CD4-positive, alpha-beta T cell (primary cell): Measurements from ENCODE around the gene CLSTN1. TPM values are rescaled to one million over a fixed set of nuclear protein-coding genes. Genes with fewer than 3 reads are reported as not detected.

Experiments
- ATAC-seq: fragments of 200-7000 bp; cut with Tn5 transposase; one replicate; pipeline ENCODE4 v1.10.0; 2022; ENCODE audit warnings: mild to moderate bottlenecking; ENCODE audit not compliant: poor library complexity
- CTCF ChIA-PET: fragments of 350-600 bp; sonication (Branson Sonifier 250); formaldehyde crosslinking; loops from one replicate; lab custom pipeline; 2021; ENCODE audit warnings: antibody characterized with exemption, inconsistent platforms; lab: Charles Lee
- POLR2A ChIA-PET: fragments of 350-600 bp; sonication (Branson Sonifier 250); formaldehyde crosslinking; loops from one replicate; lab custom pipeline; 2021; ENCODE audit warnings: antibody characterized with exemption, inconsistent platforms; lab: Charles Lee
- DNase-seq, 14 experiments: peaks; one replicate each; pipeline ENCODE4 v3.0.0-alpha.2; 2013 to 2020; ENCODE audit warnings: mixed read lengths in 2 of 14
- H3K27ac ChIP-seq, 2 donors: one replicate each; pipeline versions ENCODE4 v1.5.1 to v1.7.0; 2013; ENCODE audit warnings: low read length in 2 of 2, low read depth in 1 of 2, mild to moderate bottlenecking in 1 of 2
- H3K27me3 ChIP-seq, 2 experiments: 1 replicate in 1 of 2; 2 replicates in 1 of 2; pipeline versions ENCODE4 v1.6.1 to v1.7.0; 2013; ENCODE audit warnings: low read length in 2 of 2, control low read depth in 1 of 2, mild to moderate bottlenecking in 1 of 2, moderate library complexity in 1 of 2; ENCODE audit not compliant: insufficient read depth in 2 of 2, control insufficient read depth in 1 of 2
- H3K36me3 ChIP-seq: one replicate; pipeline ENCODE4 v1.6.1; 2013; ENCODE audit warnings: low read length, control low read depth; ENCODE audit not compliant: insufficient read depth
- H3K4me1 ChIP-seq: one replicate; pipeline ENCODE4 v1.6.1; 2013; ENCODE audit warnings: low read length, control low read depth; ENCODE audit not compliant: insufficient read depth
- H3K4me3 ChIP-seq: one replicate; pipeline ENCODE4 v1.5.1; 2013; ENCODE audit warnings: mild to moderate bottlenecking, low read length, moderate library complexity
- H3K9me3 ChIP-seq, 2 experiments: 1 replicate in 1 of 2; 2 replicates in 1 of 2; pipeline versions ENCODE4 v1.6.1 to v1.7.0; 2013; ENCODE audit warnings: low read length in 2 of 2, mild to moderate bottlenecking in 2 of 2, control low read depth in 1 of 2, moderate library complexity in 1 of 2; ENCODE audit not compliant: control insufficient read depth in 1 of 2, insufficient read depth in 1 of 2
- H3K27ac Mint-ChIP-seq: one replicate; pipeline ENCODE4 v1.8.0; 2020; ENCODE audit warnings: mixed read lengths
- H3K27me3 Mint-ChIP-seq: one replicate; pipeline ENCODE4 v1.8.0; 2021; ENCODE audit warnings: mixed read lengths
- H3K36me3 Mint-ChIP-seq: one replicate; pipeline ENCODE4 v1.8.0; 2021; ENCODE audit warnings: low read depth, mixed read lengths
- H3K4me1 Mint-ChIP-seq: one replicate; pipeline ENCODE4 v1.8.0; 2021; ENCODE audit warnings: low read depth, mixed read lengths
- H3K4me3 Mint-ChIP-seq: one replicate; pipeline ENCODE4 v1.8.0; 2020; ENCODE audit warnings: mild to moderate bottlenecking, mixed read lengths
- H3K9me3 Mint-ChIP-seq: one replicate; pipeline ENCODE4 v1.8.0; 2020; ENCODE audit warnings: mixed read lengths
- intact Hi-C, 2 experiments: fragments of 100-400 bp; cut with DNase I in 1 of 2; cut with micrococcal nuclease in 1 of 2; formaldehyde crosslinking; loops; one replicate each; pipeline versions ENCODE4 v1.15.1 to v1.9.0; 2023 to 2025; cut with DNase I, micrococcal nuclease
- total RNA-seq, 174 experiments: library from RNA in 2 of 174; stranded (reverse) in 2 of 174; gene quantifications; one replicate each; pipeline ENCODE4 v1.2.3 and lab custom pipeline; 2021 to 2026
- TF ChIP-seq, protein P1 (sequence below): fragments of 200-600 bp; IDR thresholded peaks from one replicate; pipeline ENCODE4 v1.8.0; 2022; ENCODE audit warnings: antibody characterized with exemption, mild to moderate bottlenecking

The CLSTN1 gene
- total RNA-seq, 2 experiments from 2014 or later: 66.8 to 68.1 TPM

DNA sequence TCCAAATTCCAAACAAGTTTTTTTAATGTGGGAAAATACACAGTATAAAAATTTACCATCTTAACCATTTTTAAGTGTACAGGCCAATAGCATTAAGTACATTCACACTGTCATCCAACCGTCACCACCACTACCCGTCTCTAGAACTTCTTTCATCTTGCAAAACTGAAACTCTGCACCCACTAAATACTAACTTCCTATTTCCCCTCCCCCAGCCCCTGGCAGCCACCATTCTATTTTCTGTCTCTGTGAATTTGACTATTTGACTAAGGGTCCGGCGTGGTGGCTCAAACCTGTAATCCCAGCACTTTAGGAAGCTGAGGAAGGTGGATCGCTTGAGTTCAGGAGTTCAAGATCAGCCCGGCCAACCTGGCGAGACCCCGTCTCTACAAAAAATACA is 36.1 kb downstream of the CLSTN1 start:
- ChIA-PET POLR2A (interaction anchor here (0.9 to 2.5 kb wide), 4 partner anchors 13 to 80 kb away, joined by 4 to 16 read pairs (median 6); no protein-coding TSS in a partner anchor), CTCF (interaction anchor here (1.3 kb wide), 1 partner anchor 161 kb away, joined by 3 read pairs; no protein-coding TSS in a partner anchor)
- Mint-ChIP-seq H3K36me3 (peaks cover 5% of the 10 kb centered on the region), H3K9me3 (no peaks in the 10 kb centered on the region), H3K27ac (peak overlapping the region; percentile 82), H3K4me3 (peak overlapping the region; percentile 42), H3K27me3 (no peaks in the 10 kb centered on the region), H3K4me1 (peaks cover 50% of the 10 kb centered on the region)
- DNase-seq (peak; percentile 17 to 88 (median 40)), ATAC-seq (peak; percentile 96)
- TF ChIP-seq, protein P1, sequence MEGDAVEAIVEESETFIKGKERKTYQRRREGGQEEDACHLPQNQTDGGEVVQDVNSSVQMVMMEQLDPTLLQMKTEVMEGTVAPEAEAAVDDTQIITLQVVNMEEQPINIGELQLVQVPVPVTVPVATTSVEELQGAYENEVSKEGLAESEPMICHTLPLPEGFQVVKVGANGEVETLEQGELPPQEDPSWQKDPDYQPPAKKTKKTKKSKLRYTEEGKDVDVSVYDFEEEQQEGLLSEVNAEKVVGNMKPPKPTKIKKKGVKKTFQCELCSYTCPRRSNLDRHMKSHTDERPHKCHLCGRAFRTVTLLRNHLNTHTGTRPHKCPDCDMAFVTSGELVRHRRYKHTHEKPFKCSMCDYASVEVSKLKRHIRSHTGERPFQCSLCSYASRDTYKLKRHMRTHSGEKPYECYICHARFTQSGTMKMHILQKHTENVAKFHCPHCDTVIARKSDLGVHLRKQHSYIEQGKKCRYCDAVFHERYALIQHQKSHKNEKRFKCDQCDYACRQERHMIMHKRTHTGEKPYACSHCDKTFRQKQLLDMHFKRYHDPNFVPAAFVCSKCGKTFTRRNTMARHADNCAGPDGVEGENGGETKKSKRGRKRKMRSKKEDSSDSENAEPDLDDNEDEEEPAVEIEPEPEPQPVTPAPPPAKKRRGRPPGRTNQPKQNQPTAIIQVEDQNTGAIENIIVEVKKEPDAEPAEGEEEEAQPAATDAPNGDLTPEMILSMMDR: no peak
- peak overlapping the region; percentile 29 for H3K4me3 ChIP-seq
- no peaks in the 10 kb centered on the region for H3K27me3 ChIP-seq
- no peaks in the 10 kb centered on the region for H3K9me3 ChIP-seq
- intact Hi-C loops: loop anchor here in 1 of 2 experiments (10.0 kb wide), 1 partner anchor 157 kb away; the partner anchor contains the start of genes LZIC and NMNAT1
- peak overlapping the region; percentile 18 to 29 for H3K27ac ChIP-seq
- no peaks in the 10 kb centered on the region for H3K36me3 ChIP-seq
- H3K4me1 ChIP-seq: peaks cover 21% of the 10 kb centered on the region

- Mint-ChIP-seq H3K9me3 (no peaks in the 10 kb centered on the region), H3K4me1 (peaks cover 42% of the 10 kb centered on the region), H3K36me3 (peaks cover 5% of the 10 kb centered on the region), H3K4me3 (no peak overlapping the region), H3K27ac (no peak overlapping the region), H3K27me3 (no peaks in the 10 kb centered on the region)
- TF ChIP-seq, protein P1: no peak
- POLR2A ChIA-PET: interaction anchor here (0.6 to 2.5 kb wide), 2 partner anchors 15 to 44 kb away, joined by 4 to 16 read pairs; no protein-coding TSS in a partner anchor
- DNase-seq (no peak), ATAC-seq (no peak)
- Histone ChIP-seq H3K36me3 (peaks cover 2% of the 10 kb centered on the region), H3K9me3 (no peaks in the 10 kb centered on the region), H3K4me3 (no peak overlapping the region), H3K4me1 (peaks cover 21% of the 10 kb centered on the region), H3K27ac (no peak overlapping the region), H3K27me3 (no peaks in the 10 kb centered on the region)
- CTCF ChIA-PET: interaction anchor here (0.8 to 5.4 kb wide), 7 partner anchors 19 to 170 kb away, joined by 3 to 70 read pairs (median 6); no protein-coding TSS in a partner anchor
- intact Hi-C loops: loop anchor here (2.0 to 10.0 kb wide), 3 partner anchors 39 to 159 kb away; partner anchors contain the start of genes LZIC (in 1 of the 2) and NMNAT1 (in 1 of the 2)
Observed at GRCh38 chr1:9785406-9785805, 38.4 kb downstream of the CLSTN1 start.

- CTCF ChIA-PET: interaction anchor here (0.6 to 5.4 kb wide), 19 partner anchors 10 to 169 kb away, joined by 3 to 70 read pairs (median 4); no protein-coding TSS in a partner anchor
- ATAC-seq (peak; percentile 45), DNase-seq (peak; percentile 39 to 86 (median 58))
- H3K4me1 ChIP-seq: peaks cover 21% of the 10 kb centered on the region
- H3K27me3 ChIP-seq: no peaks in the 10 kb centered on the region
- POLR2A ChIA-PET: interaction anchor here (0.6 to 1.4 kb wide), 6 partner anchors 12 to 691 kb away, joined by 3 to 5 read pairs (median 4); no protein-coding TSS in a partner anchor
- Mint-ChIP-seq H3K36me3 (peaks cover 5% of the 10 kb centered on the region), H3K9me3 (no peaks in the 10 kb centered on the region), H3K4me3 (peak overlapping the region; percentile 62), H3K27ac (peak overlapping the region; percentile 79), H3K27me3 (no peaks in the 10 kb centered on the region), H3K4me1 (peaks cover 36% of the 10 kb centered on the region)
- peaks cover 2% of the 10 kb centered on the region for H3K36me3 ChIP-seq
- no peaks in the 10 kb centered on the region for H3K9me3 ChIP-seq
- intact Hi-C loops: loop anchor here (1.0 to 10.0 kb wide), 7 partner anchors 40 to 643 kb away; partner anchors contain the start of genes LZIC (in 1 of the 2), NMNAT1 (in 1 of the 2) and UBE4B (in 1 of the 2)
- H3K27ac ChIP-seq: no peak overlapping the region
- no peak overlapping the region for H3K4me3 ChIP-seq
- TF ChIP-seq, protein P1: peak; percentile 83
Observed at GRCh38 chr1:9784508-9785133, 39.1 kb downstream of the CLSTN1 start.
